GM10847 (cell line): ENCODE measurements around the gene CTIF.

ENCODE experiments used
- POLR2A ChIP-seq: IDR thresholded peaks from 2 replicates; pipeline ENCODE4 v1.6.1; 2011; ENCODE audit not compliant: insufficient read length; ENCODE audit errors: extremely low read depth

Gene CTIF

DNA sequence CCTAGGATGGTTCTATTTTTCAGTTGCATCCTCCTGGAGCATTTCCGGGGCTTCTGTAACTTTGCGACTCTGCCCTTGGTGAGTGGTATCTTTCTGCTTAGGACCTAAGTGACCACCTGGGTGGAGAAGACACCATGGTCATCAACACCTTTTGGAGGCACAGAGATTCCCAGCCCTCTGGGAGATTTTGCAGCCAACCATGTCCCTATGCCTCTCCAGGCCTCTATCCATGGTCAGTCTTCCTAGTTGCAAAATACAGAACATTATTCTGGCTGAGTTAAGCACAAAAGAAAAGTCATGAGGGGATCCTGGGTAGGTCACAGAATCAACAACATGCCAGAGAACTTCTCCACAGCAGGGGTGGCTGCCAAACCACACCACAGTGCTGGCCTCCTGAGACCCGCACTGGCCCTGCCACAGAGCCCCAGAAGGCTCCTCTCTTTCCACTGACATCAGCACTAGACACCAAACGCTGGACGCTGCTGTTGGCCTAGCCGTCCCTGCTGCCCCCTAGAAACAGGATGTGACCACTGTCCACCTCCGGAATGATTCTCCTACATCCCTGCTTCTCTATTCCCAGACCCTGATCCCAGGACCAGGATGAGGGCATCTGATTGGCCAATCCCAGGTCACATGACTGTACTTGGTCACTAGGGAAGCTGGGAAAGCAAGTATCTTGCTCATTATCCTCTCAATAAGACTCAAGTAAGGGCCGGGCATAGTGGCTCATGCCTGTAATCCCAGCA lies 364.2 kb downstream of the CTIF start:
- TF ChIP-seq POLR2A = no peak

DNA sequence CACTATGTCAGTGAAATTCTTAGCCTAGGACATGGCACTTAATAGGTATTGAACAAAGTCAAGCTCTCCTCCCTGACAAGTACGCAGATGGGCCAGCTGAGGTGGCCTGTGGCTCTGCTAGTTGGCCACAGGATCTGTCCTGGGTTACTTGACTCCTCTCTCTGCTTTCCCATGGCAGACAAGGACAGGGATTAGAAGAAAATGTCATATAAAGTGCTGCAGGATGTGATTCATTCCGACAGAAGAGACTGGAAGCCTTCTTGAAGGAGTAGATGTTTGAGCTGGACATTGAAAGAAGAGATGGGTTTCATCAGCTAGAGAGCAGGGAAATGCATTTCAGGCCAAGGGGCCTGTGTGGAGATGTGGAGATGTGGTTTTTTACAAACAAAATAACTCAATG lies 365.3 kb downstream of the CTIF start:
- TF ChIP-seq POLR2A = no peak

DNA sequence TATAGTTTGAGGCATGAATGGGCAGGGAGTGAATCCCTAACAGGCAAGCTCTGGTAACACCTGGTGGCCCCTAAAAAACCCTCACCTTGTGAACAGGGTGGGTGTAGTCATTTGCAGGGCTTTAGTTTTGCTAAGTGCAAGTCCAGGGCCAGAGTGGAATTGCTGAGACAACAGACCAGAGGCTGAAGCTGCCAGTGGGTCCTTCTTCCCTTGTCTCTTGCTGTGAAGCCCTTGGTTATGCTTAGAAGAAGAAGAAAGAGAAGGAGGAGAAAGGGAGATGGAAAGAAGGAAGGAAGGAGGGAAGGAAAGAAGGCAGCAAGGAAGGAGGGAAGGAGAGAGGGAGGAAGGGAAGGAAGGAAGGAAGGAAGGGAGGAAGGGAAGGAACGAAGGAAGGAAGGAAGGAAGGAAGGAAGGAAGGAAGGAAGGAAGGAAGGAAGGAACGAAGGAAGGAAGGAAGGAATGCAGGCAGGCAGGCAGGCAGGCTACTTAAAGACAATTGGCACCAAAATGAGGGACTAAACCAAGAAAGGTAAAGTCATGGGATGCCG lies 366.1 kb downstream of the CTIF start:
- TF ChIP-seq POLR2A = no peak

DNA sequence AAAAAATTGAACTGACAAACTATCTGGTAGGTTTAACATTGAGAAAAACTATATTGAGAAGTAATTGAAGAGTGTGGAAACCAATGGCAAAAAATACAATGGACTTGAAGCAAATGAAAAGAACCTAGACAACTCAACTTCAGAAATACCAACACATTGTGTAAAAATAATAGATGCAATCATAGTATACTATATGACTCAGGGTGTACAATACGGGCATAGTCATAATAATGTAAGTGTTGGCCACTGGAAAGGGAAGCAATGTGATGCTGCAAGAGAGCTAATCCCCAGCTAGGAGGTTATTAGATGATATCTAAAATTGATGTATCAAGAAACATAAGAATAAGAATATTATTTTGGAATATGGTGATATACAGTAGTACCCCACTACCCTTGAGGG lies 366.7 kb downstream of the CTIF start:
- TF ChIP-seq POLR2A = no peak

DNA sequence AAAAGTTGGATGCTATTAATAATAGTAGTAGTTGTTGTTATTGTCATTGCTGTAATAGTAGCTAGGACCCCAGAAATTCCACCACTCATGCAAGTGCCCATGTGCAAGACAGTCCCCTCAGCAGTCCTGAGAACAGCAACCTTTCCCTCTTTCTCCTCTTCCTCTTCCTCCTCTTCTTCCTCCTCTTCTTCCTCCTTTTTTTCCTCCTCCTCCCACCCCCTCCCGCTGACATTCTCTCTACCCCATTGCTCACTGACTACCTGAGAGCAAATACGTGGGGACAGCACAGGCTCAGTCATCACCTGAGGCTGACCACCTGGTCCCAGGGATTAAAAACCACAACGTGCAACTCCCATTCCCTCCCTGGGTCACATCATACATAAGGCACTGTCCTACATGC lies 370.1 kb downstream of the CTIF start:
- TF ChIP-seq POLR2A = no peak

DNA sequence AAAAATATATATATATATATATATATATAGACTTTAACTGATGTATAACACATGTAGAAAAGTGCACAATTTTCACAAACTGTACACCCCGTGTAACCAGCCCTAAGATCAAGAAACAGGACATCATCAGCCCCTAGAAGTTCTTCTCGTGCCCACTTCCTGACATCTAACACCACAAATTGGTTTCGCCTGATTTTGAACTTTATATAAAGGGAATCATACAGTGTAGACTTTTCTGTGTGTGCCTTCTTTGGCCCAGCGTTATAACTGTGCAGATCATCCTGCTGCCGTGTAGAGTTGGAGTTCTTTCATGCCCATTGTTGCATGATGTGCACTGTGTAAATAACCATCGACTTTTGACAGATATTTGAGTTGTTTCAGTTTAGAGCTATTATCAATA lies 370.9 kb downstream of the CTIF start:
- TF ChIP-seq POLR2A = no peak

DNA sequence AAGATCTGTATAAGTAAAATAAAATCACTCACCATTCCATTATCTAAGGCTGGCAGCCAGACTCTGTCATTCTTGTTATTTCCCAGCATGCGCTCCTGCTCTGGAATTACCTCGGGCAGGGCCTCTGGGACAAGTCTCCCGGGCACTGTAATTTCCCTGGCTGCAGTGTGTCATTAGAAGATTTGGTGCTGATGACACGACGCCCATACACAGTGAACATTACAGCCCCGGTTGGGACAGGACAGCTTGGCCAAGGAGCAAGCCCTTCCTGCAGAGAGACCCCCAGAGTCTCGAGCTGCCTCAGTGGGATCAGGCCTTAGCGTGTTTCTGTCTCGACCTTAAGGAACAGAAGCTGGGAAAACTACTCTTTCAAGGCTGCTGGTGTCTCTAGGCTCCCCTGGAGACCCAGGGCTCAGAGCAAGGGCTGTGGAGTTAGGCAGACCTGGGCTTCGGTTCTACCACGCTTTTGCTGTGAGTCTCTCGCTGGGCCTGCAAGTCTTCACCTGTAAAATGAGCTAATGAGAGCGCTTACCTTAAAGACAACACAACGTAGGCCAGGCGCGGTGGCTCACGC lies 372.2 kb downstream of the CTIF start:
- no peak for TF ChIP-seq POLR2A
